HG02970 (cell line): ENCODE results near the gene SCLT1.
A peak's percentile ranks its signal among the peaks of the same experiment; 100 is the strongest.

ENCODE experiments used
- ATAC-seq: cut with Tn5 transposase; IDR thresholded peaks from one replicate; pipeline ENCODE4 v1.9.1; 2021; ENCODE audit warnings: mild to moderate bottlenecking, moderate library complexity, moderate number of reproducible peaks; ENCODE audit not compliant: unreplicated experiment, low FRiP score

The SCLT1 gene

GRCh38 chr4:128974136-128974581 lies 119.2 kb downstream of the SCLT1 start:
- ATAC-seq = no peak

GRCh38 chr4:128973384-128973783 lies 120.0 kb downstream of the SCLT1 start:
- no peak for ATAC-seq

GRCh38 chr4:128961405-128961804 lies 131.9 kb downstream of the SCLT1 start:
- ATAC-seq = no peak

- no peak for ATAC-seq
Measured at GRCh38 chr4:128958194-128958593, 135.1 kb downstream of the SCLT1 start.

- ATAC-seq = no peak
Measured at GRCh38 chr4:128957459-128957858, 135.9 kb downstream of the SCLT1 start.

GRCh38 chr4:128955751-128956150 lies 137.6 kb downstream of the SCLT1 start:
- ATAC-seq = no peak

GRCh38 chr4:128954941-128955340 lies 138.4 kb downstream of the SCLT1 start:
- ATAC-seq = no peak

- no peak for ATAC-seq
Measured at GRCh38 chr4:128951316-128951715, 142.0 kb downstream of the SCLT1 start.

GRCh38 chr4:128950796-128951195 lies 142.5 kb downstream of the SCLT1 start:
- no peak for ATAC-seq

GRCh38 chr4:128946916-128947315 lies 146.4 kb downstream of the SCLT1 start:
- ATAC-seq = no peak

- no peak for ATAC-seq
Measured at GRCh38 chr4:128942607-128943006, 150.7 kb downstream of the SCLT1 start.

GRCh38 chr4:128940971-128941370 lies 152.4 kb downstream of the SCLT1 start:
- ATAC-seq = no peak

GRCh38 chr4:128930051-128930450 lies 163.3 kb downstream of the SCLT1 start:
- ATAC-seq = no peak

- no peak for ATAC-seq
Measured at GRCh38 chr4:128924951-128925350, 168.4 kb downstream of the SCLT1 start.

- ATAC-seq = no peak
Measured at GRCh38 chr4:128921954-128922353, 171.4 kb downstream of the SCLT1 start.

- no peak for ATAC-seq
Measured at GRCh38 chr4:128917781-128918180, 175.6 kb downstream of the SCLT1 start.

GRCh38 chr4:128916832-128917231 lies 176.5 kb downstream of the SCLT1 start:
- ATAC-seq = peak; percentile 72

GRCh38 chr4:128915544-128915943 lies 177.8 kb downstream of the SCLT1 start:
- ATAC-seq = no peak

GRCh38 chr4:128913228-128913627 lies 180.1 kb downstream of the SCLT1 start:
- ATAC-seq = no peak

GRCh38 chr4:128908735-128909134 lies 184.6 kb downstream of the SCLT1 start:
- no peak for ATAC-seq

- ATAC-seq = no peak
Measured at GRCh38 chr4:128907981-128908380, 185.4 kb downstream of the SCLT1 start.

- ATAC-seq = no peak
Measured at GRCh38 chr4:128906581-128906980, 186.8 kb downstream of the SCLT1 start.

- no peak for ATAC-seq
Measured at GRCh38 chr4:128904821-128905220, 188.5 kb downstream of the SCLT1 start.
